Measurements from ENCODE around the gene PLD6. TPM values are rescaled to one million over a fixed set of nuclear protein-coding genes. Genes with fewer than 3 reads are reported as not detected.

The PLD6 gene
- polyA plus RNA-seq, 3 donors = 2.9 to 4.7 (median 4.6) TPM

- DNase-seq = no peak
Observed at GRCh38 chr17:17228521-17229279, 22.6 kb upstream of the PLD6 start.

- DNase-seq = no peak
Observed at GRCh38 chr17:17227608-17228520, 21.7 kb upstream of the PLD6 start.

- no peak for DNase-seq
Observed at GRCh38 chr17:17226451-17227265, 20.5 kb upstream of the PLD6 start.

- DNase-seq = no peak
Observed at GRCh38 chr17:17225901-17226300, 19.8 kb upstream of the PLD6 start.

- no peak for DNase-seq
Observed at GRCh38 chr17:17224137-17224536, 18.0 kb upstream of the PLD6 start.

GRCh38 chr17:17223736-17224135 is 17.6 kb upstream of the PLD6 start:
- no peak for DNase-seq

- no peak for DNase-seq
Observed at GRCh38 chr17:17221329-17221728, 15.2 kb upstream of the PLD6 start.

GRCh38 chr17:17220529-17220928 is 14.4 kb upstream of the PLD6 start:
- DNase-seq = no peak

- DNase-seq = no peak
Observed at GRCh38 chr17:17217995-17218394, 11.9 kb upstream of the PLD6 start.

- DNase-seq = no peak
Observed at GRCh38 chr17:17216776-17217175, 10.6 kb upstream of the PLD6 start.

GRCh38 chr17:17216236-17216635 is 10.1 kb upstream of the PLD6 start:
- no peak for DNase-seq

- no peak for DNase-seq
Observed at GRCh38 chr17:17215575-17215974, 9.4 kb upstream of the PLD6 start.

- no peak for DNase-seq
Observed at GRCh38 chr17:17214646-17215436, 8.7 kb upstream of the PLD6 start.

GRCh38 chr17:17213775-17214174 is 7.6 kb upstream of the PLD6 start:
- no peak for DNase-seq

GRCh38 chr17:17207998-17208397 is 1.9 kb upstream of the PLD6 start:
- DNase-seq = no peak

- DNase-seq = no peak
Observed at GRCh38 chr17:17206913-17207335, 791 bp upstream of the PLD6 start.

GRCh38 chr17:17205368-17206123 is 587 bp downstream of the PLD6 start:
- peak; percentile 56 for DNase-seq

- no peak for DNase-seq
Observed at GRCh38 chr17:17204635-17205231, 1.4 kb downstream of the PLD6 start.

GRCh38 chr17:17204041-17204591 is 2.0 kb downstream of the PLD6 start:
- no peak for DNase-seq
